Ovary (tissue), 9 donors: ENCODE measurements around the gene HLA-DRB5. TPM values are rescaled to one million over a fixed set of nuclear protein-coding genes. Genes with fewer than 3 reads are reported as not detected.

ENCODE experiments used
- DNase-seq, 5 donors: peaks; one replicate each; pipeline ENCODE4 v3.0.0-alpha.2; 2019 to 2020
- H3K27ac ChIP-seq, 2 donors: fragments of 200-600 bp; one replicate each; pipeline versions ENCODE4 v1.5.1 to v1.8.0; 2019 to 2022
- H3K27me3 ChIP-seq: fragments of 200-600 bp; one replicate; pipeline ENCODE4 v1.8.0; 2022
- H3K36me3 ChIP-seq: fragments of 200-600 bp; sonication (generic); one replicate; pipeline ENCODE4 v1.5.1; 2019
- H3K4me1 ChIP-seq: one replicate; pipeline ENCODE4 v1.8.1; 2013; ENCODE audit warnings: mild to moderate bottlenecking, moderate library complexity; ENCODE audit not compliant: insufficient read depth
- H3K4me3 ChIP-seq: fragments of 200-600 bp; sonication (generic); one replicate; pipeline ENCODE4 v1.5.1; 2017
- H3K9me3 ChIP-seq, 2 donors: fragments of 200-600 bp in 1 of 2; sonication (generic) in 1 of 2; one replicate each; pipeline versions ENCODE4 v1.5.1 to v1.8.1; 2013 to 2019; ENCODE audit warnings: mild to moderate bottlenecking in 1 of 2, moderate library complexity in 1 of 2
- EP300 ChIP-seq: sonication (generic); formaldehyde crosslinking; IDR thresholded peaks from one replicate; pipeline ENCODE4 v1.6.1; 2017; ENCODE audit warnings: antibody characterized with exemption
- POLR2A ChIP-seq: fragments of 450-650 bp; IDR thresholded peaks from one replicate; pipeline ENCODE4 v1.6.1; 2017; ENCODE audit warnings: antibody characterized with exemption, mild to moderate bottlenecking, moderate library complexity
- WGBS, 3 donors: extraction: QIAGEN DNeasy Blood & Tissue Kit in 1 of 3; methylation state at CpG; one replicate each; pipeline versions ENCODE4 v1.1.5 to v1.1.7; 2013 to 2017; 5-methylcytosine and 5-hydroxymethylcytosine counted together
- intact Hi-C, 4 donors: fragments of 100-400 bp; cut with DNase I; formaldehyde crosslinking; loops; one replicate each; pipeline versions ENCODE4 v1.11.0 to v1.15.1; 2022 to 2023
- polyA plus RNA-seq, 2 donors: library from polyadenylated mRNA; stranded (reverse); fragments of 200-250 nt in 1 of 2; fragments of 350-450 nt in 1 of 2; fragmentation: Illumina TruSeq in 1 of 2; extraction: RNeasy Lipid Tissue Mini Kit (QIAGEN cat#74804) in 1 of 2; gene quantifications; one replicate each; pipeline ENCODE4 v1.2.3, GENCODE V29; 2013 to 2014
- total RNA-seq, 7 donors: library from RNA; depleted of rRNA in 2 of 7; stranded (reverse); fragments of >200 nt in 2 of 7; fragmentation: NEBNext Ultra II Directional in 3 of 7; extraction: Animal tissue kit (Norgen Biotek cat#: 25700) in 3 of 7; gene quantifications; one replicate each; pipeline versions ENCODE4 v1.1.0 to v1.2.4, GENCODE V29; 2016 to 2023
- TF ChIP-seq, protein P1 (sequence below), 3 donors: fragments of 450-650 bp in 2 of 3; fragments of 200-600 bp in 1 of 3; IDR thresholded peaks; one replicate each; pipeline versions ENCODE4 v1.5.1 to v1.8.0; 2016 to 2022; ENCODE audit warnings: antibody characterized with exemption in 3 of 3, mild to moderate bottlenecking in 1 of 3
- donor health status: DM: no; HTN: no; CAD: no; lungs with moderate emphysema.
- donor health status: DM: no; HTN: no; CAD: no.
- donor health status: Bipolar disorder and iron deficiency.
- donor health status: DM: yes; HTN: yes; CAD: no.
- donor health status: DM: no; HTN: no; CAD: no.
- donor health status: DM: yes; HTN: yes; CAD: no.

Gene HLA-DRB5
- total and polyA plus RNA-seq, 9 donors = 0.41 to 113 (median 16.5) TPM

- H3K27ac ChIP-seq = no peak overlapping the region
- TF ChIP-seq EP300 (no peak), POLR2A (no peak)
- TF ChIP-seq, protein P1, sequence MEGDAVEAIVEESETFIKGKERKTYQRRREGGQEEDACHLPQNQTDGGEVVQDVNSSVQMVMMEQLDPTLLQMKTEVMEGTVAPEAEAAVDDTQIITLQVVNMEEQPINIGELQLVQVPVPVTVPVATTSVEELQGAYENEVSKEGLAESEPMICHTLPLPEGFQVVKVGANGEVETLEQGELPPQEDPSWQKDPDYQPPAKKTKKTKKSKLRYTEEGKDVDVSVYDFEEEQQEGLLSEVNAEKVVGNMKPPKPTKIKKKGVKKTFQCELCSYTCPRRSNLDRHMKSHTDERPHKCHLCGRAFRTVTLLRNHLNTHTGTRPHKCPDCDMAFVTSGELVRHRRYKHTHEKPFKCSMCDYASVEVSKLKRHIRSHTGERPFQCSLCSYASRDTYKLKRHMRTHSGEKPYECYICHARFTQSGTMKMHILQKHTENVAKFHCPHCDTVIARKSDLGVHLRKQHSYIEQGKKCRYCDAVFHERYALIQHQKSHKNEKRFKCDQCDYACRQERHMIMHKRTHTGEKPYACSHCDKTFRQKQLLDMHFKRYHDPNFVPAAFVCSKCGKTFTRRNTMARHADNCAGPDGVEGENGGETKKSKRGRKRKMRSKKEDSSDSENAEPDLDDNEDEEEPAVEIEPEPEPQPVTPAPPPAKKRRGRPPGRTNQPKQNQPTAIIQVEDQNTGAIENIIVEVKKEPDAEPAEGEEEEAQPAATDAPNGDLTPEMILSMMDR (IDR thresholded peaks at IDR 0.05) = no peak
- H3K4me1 ChIP-seq = no peaks in the 10 kb centered on the region
- DNase-seq = no peak
- 0 to 94% methylated on average over 1 to 7 of the region's 7 CpGs; no CpG with 5 or more reads in 1 of the 3 donors for WGBS, 3 donors
- no peaks in the 10 kb centered on the region for H3K27me3 ChIP-seq
- no peaks in the 10 kb centered on the region for H3K9me3 ChIP-seq
- no peak overlapping the region for H3K4me3 ChIP-seq
- no peaks in the 10 kb centered on the region for H3K36me3 ChIP-seq
- intact Hi-C loops = loop anchor here in 1 of 4 donors (10.0 kb wide), 1 partner anchor 1465 kb away; no protein-coding TSS in a partner anchor
Observed at GRCh38 chr6:32559747-32560146, 29.7 kb upstream of the HLA-DRB5 start.

DNA sequence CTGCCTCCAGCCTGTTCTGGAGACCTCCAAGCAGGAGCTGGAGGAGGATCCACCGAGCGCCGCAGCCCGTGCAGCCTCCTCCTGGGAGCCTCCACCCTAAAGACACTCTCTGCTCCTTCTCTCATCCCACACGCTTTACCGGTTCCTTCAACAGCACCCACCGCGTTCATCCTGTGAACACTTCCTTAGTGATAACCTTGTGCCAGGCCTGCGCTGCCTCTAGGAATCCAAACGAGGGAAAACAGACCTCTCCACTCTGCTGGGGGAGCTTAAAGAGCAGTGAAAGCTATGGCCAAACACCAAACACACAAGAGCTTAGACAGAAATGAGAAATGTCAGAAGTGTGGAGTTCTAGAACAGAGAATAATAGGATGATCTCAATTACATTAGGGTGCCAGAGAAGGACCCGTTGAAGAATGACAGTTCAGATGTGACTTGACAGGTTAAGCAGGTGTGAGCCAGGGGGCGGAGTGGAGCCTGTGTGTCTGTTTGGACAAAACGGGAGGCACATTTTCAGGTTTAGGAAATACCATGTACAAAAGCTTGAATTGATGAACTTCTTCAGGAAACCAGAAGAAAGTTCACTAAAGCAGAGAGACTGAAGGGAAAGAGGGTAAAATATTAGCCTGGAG is 28.5 kb upstream of the HLA-DRB5 start:
- DNase-seq = no peak
- Histone ChIP-seq H3K27ac (no peak overlapping the region), H3K4me3 (no peak overlapping the region), H3K27me3 (no peaks in the 10 kb centered on the region), H3K36me3 (no peaks in the 10 kb centered on the region), H3K9me3 (no peaks in the 10 kb centered on the region), H3K4me1 (no peaks in the 10 kb centered on the region)
- intact Hi-C loops = loop anchor here in 1 of 4 donors (10.0 kb wide), 1 partner anchor 1464 kb away; no protein-coding TSS in a partner anchor
- 3 to 55% (median 13%) methylated on average over 9 to 13 of the region's 13 CpGs for WGBS, 3 donors
- TF ChIP-seq, protein P1 (IDR thresholded peaks at IDR 0.05) = no peak
- no peak for TF ChIP-seq EP300
- TF ChIP-seq POLR2A = no peak

- Histone ChIP-seq H3K27ac (no peak overlapping the region), H3K4me3 (no peak overlapping the region), H3K9me3 (no peaks in the 10 kb centered on the region), H3K36me3 (no peaks in the 10 kb centered on the region), H3K4me1 (no peaks in the 10 kb centered on the region), H3K27me3 (no peaks in the 10 kb centered on the region)
- 26 to 74% (median 55%) methylated on average over 3 to 8 of the region's 9 CpGs for WGBS, 3 donors
- DNase-seq = no peak
- TF ChIP-seq POLR2A = no peak
- no peak for TF ChIP-seq EP300
- TF ChIP-seq, protein P1 (IDR thresholded peaks at IDR 0.05) = no peak
- intact Hi-C loops = loop anchor here in 1 of 4 donors (10.0 kb wide), 1 partner anchor 1460 kb away; no protein-coding TSS in a partner anchor
Observed at GRCh38 chr6:32554116-32554965, 24.3 kb upstream of the HLA-DRB5 start.

- Histone ChIP-seq H3K4me3 (no peak overlapping the region), H3K36me3 (no peaks in the 10 kb centered on the region), H3K27me3 (no peaks in the 10 kb centered on the region), H3K4me1 (no peaks in the 10 kb centered on the region), H3K9me3 (no peaks in the 10 kb centered on the region), H3K27ac (no peak overlapping the region)
- 34 to 39% (median 35%) methylated on average over 4 to 5 of the region's 5 CpGs for WGBS, 3 donors
- intact Hi-C loops = loop anchor here in 1 of 4 donors (10.0 kb wide), 1 partner anchor 1458 kb away; no protein-coding TSS in a partner anchor
- TF ChIP-seq EP300 (no peak), POLR2A (no peak)
- TF ChIP-seq, protein P1 (IDR thresholded peaks at IDR 0.05) = no peak
- DNase-seq = no peak
Observed at GRCh38 chr6:32553037-32553742, 23.1 kb upstream of the HLA-DRB5 start.
